A549 (cell line): Measurements from ENCODE around the gene KSR2. TPM values are rescaled to one million over a fixed set of nuclear protein-coding genes. Genes with fewer than 3 reads are reported as not detected.
A peak's percentile ranks its signal among the peaks of the same experiment; 100 is the strongest.

Experiments used
- ATAC-seq, 2 experiments: fragments of 200-7000 bp in 1 of 2; fragments of >200 bp in 1 of 2; cut with Nextera tagmentation in 1 of 2; cut with Tn5 transposase in 1 of 2; 3 replicates each; pipeline versions ENCODE4 v1.8.0 to v1.9.1; 2018 to 2020; ENCODE audit warnings: mild to moderate bottlenecking in 1 of 2, moderate library complexity in 1 of 2
- CTCF ChIA-PET: fragments of 300-600 bp; sonication (Branson Sonifier 250); formaldehyde crosslinking; extraction: SDS; loops from one replicate; lab custom pipeline; 2021; ENCODE audit warnings: antibody characterized with exemption, inconsistent platforms; lab: Yijun Ruan, JAX
- POLR2A ChIA-PET: fragments of 350-600 bp; formaldehyde crosslinking; extraction: SDS; loops from one replicate; lab custom pipeline; 2021; ENCODE audit warnings: antibody characterized with exemption, inconsistent platforms; lab: Yijun Ruan, JAX
- DNase-seq, 2 experiments: peaks; one replicate each; pipeline versions ENCODE4 v3.0.0 to v3.0.0-alpha.2; 2011 to 2016; ENCODE audit warnings: low read depth in 1 of 2, low spot score in 1 of 2
- FAIRE-seq: peaks from 2 replicates; lab custom pipeline; 2011; peaks lifted over from hg19 to GRCh38; lab: Jason Lieb, UNC
- H3K27ac ChIP-seq, 2 experiments: fragments of >200 bp; sonication (Bioruptor Twin); formaldehyde crosslinking; 3 replicates each; pipeline ENCODE4 v1.5.1; 2016 to 2017
- H3K4me1 ChIP-seq: fragments of >200 bp; sonication (Bioruptor Twin); formaldehyde crosslinking; 3 replicates; pipeline ENCODE4 v1.6.1; 2016
- H3K4me2 ChIP-seq: fragments of >200 bp; sonication (Bioruptor Twin); formaldehyde crosslinking; 3 replicates; pipeline ENCODE4 v1.6.1; 2016
- H3K4me3 ChIP-seq: fragments of >200 bp; sonication (Bioruptor Twin); formaldehyde crosslinking; 3 replicates; pipeline ENCODE4 v1.5.1; 2016
- H3K9me3 ChIP-seq: fragments of >200 bp; sonication (Bioruptor Twin); formaldehyde crosslinking; 3 replicates; pipeline ENCODE4 v1.6.1; 2016
- ATOH8 ChIP-seq: fragments of 250-450 bp; sonication (Bioruptor Pico); IDR thresholded peaks from 2 replicates; pipeline ENCODE4 v1.5.0; 2020; ENCODE audit warnings: low read depth, mild to moderate bottlenecking, moderate library complexity
- BHLHE40 ChIP-seq: IDR thresholded peaks from 2 replicates; pipeline ENCODE4 v1.6.1; 2012; ENCODE audit warnings: low read depth, low read length, inconsistent platforms
- CHD4 ChIP-seq: fragments of 200-600 bp; sonication (generic); IDR thresholded peaks from 2 replicates; pipeline ENCODE4 v1.6.1; 2016; ENCODE audit warnings: antibody characterized with exemption, mild to moderate bottlenecking, borderline replicate concordance
- EHF ChIP-seq: fragments of 250-450 bp; sonication (Bioruptor Pico); IDR thresholded peaks from 2 replicates; pipeline ENCODE4 v1.5.0; 2020; ENCODE audit warnings: mild to moderate bottlenecking
- EP300 ChIP-seq, 2 experiments: fragments of >200 bp; sonication (Bioruptor Twin); formaldehyde crosslinking; IDR thresholded peaks; 2 replicates in 1 of 2; 3 replicates in 1 of 2; pipeline ENCODE4 v1.6.1; 2016 to 2017
- ESRRA ChIP-seq: fragments of 150-350 bp; IDR thresholded peaks from 2 replicates; pipeline ENCODE4 v1.6.1; 2014; ENCODE audit warnings: mild to moderate bottlenecking, low read length, borderline replicate concordance
- FOSB ChIP-seq: fragments of 250-450 bp; sonication (Bioruptor Pico); IDR thresholded peaks from 2 replicates; pipeline ENCODE4 v1.5.0; 2020; ENCODE audit warnings: mild to moderate bottlenecking, moderate library complexity
- FOXS1 ChIP-seq: fragments of 250-450 bp; sonication (Bioruptor Pico); IDR thresholded peaks from 2 replicates; pipeline ENCODE4 v1.5.0; 2020; ENCODE audit warnings: mild to moderate bottlenecking, moderate library complexity
- GATA3 ChIP-seq: IDR thresholded peaks from 2 replicates; pipeline ENCODE4 v1.6.1; 2012; ENCODE audit warnings: borderline replicate concordance
- HMGXB4 ChIP-seq: fragments of 250-450 bp; sonication (Bioruptor Pico); IDR thresholded peaks from 2 replicates; pipeline ENCODE4 v1.5.0; 2021; ENCODE audit warnings: mild to moderate bottlenecking, moderate library complexity, borderline replicate concordance
- JUN ChIP-seq, 2 experiments: fragments of >200 bp; sonication (Bioruptor Twin); formaldehyde crosslinking; IDR thresholded peaks; 2 replicates in 1 of 2; 3 replicates in 1 of 2; pipeline ENCODE4 v1.6.1; 2016 to 2017
- JUNB ChIP-seq: fragments of >200 bp; sonication (Bioruptor Twin); formaldehyde crosslinking; IDR thresholded peaks from 2 replicates; pipeline ENCODE4 v1.6.1; 2016
- KDM5A ChIP-seq: fragments of 200-600 bp; sonication (generic); IDR thresholded peaks from 2 replicates; pipeline ENCODE4 v1.6.1; 2016; ENCODE audit warnings: antibody characterized with exemption, mild to moderate bottlenecking
- MAX ChIP-seq: IDR thresholded peaks from 2 replicates; pipeline ENCODE4 v1.6.1; 2012
- MYC ChIP-seq: IDR thresholded peaks from 2 replicates; pipeline ENCODE4 v1.6.1; 2012; ENCODE audit warnings: mild to moderate bottlenecking, inconsistent platforms, low read length, improper control_type of control experiment, borderline replicate concordance
- NFE2L2 ChIP-seq: fragments of 150-350 bp; conservative IDR thresholded peaks from 2 replicates; pipeline ENCODE4 v1.6.1; 2014; ENCODE audit warnings: low read length
- NPAS2 ChIP-seq: fragments of 250-450 bp; sonication (Bioruptor Pico); IDR thresholded peaks from 2 replicates; pipeline ENCODE4 v1.8.0; 2022; ENCODE audit warnings: mild to moderate bottlenecking, moderate library complexity, borderline replicate concordance
- PBX3 ChIP-seq: IDR thresholded peaks from 2 replicates; pipeline ENCODE4 v1.6.1; 2012
- POLR2AphosphoS2 ChIP-seq: conservative IDR thresholded peaks from 2 replicates; pipeline ENCODE4 v1.6.1; 2012; ENCODE audit warnings: low read length, improper control_type of control experiment, inconsistent platforms
- RARB ChIP-seq: fragments of 250-450 bp; sonication (Bioruptor Pico); IDR thresholded peaks from 2 replicates; pipeline ENCODE4 v1.8.0; 2021; ENCODE audit warnings: mild to moderate bottlenecking, moderate library complexity
- RCOR1 ChIP-seq: fragments of 150-350 bp; IDR thresholded peaks from 2 replicates; pipeline ENCODE4 v1.6.1; 2014; ENCODE audit warnings: antibody characterized with exemption, low read length, low read depth
- RFX5 ChIP-seq: fragments of 450-650 bp; IDR thresholded peaks from 2 replicates; pipeline ENCODE4 v1.7.1; 2014; ENCODE audit warnings: antibody characterized with exemption, mild to moderate bottlenecking, moderate library complexity
- USF2 ChIP-seq: fragments of 450-650 bp; IDR thresholded peaks from 2 replicates; pipeline ENCODE4 v1.6.1; 2014; ENCODE audit warnings: antibody characterized with exemption
- ZC3H11A ChIP-seq: fragments of 450-650 bp; IDR thresholded peaks from 2 replicates; pipeline ENCODE4 v1.6.1; 2014; ENCODE audit warnings: antibody characterized with exemption, mild to moderate bottlenecking
- WGBS: methylation state at CpG from one replicate; pipeline ENCODE4 v1.1.6; 2017; ENCODE audit errors: missing lambda C conversion rate; 5-methylcytosine and 5-hydroxymethylcytosine counted together
- polyA plus RNA-seq, 4 experiments: library from polyadenylated mRNA; depleted of rRNA in 3 of 4; stranded (reverse); fragments of >200 nt; fragmentation: RNase III in 1 of 4; extraction: RNeasy Plus Mini Kit Qiagen cat#74134 plus additional on column Dnase treatment in 1 of 4; gene quantifications; 2 replicates in 3 of 4; 3 replicates in 1 of 4; pipeline ENCODE4 v1.2.3, GENCODE V29; 2011 to 2017

Gene KSR2
- polyA plus RNA-seq, 2 of the 4 experiments (the other 2 are of a cell fraction): 0.37 to 1.2 TPM

GRCh38 chr12:117538926-117539325 lies 429.9 kb downstream of the KSR2 start:
- FAIRE-seq (no peak), DNase-seq (no peak), ATAC-seq (no peak)
- no peak for TF ChIP-seq POLR2AphosphoS2
- no peak for TF ChIP-seq JUN (IDR thresholded peaks at IDR 0.05)
- no peak for TF ChIP-seq EP300 (IDR thresholded peaks at IDR 0.05)
- no peak for TF ChIP-seq NPAS2 (CRISPR knock-in tag)
- no peak for TF ChIP-seq MAX
- no peak for TF ChIP-seq NFE2L2
- no peak for TF ChIP-seq FOXS1 (CRISPR knock-in tag)
- no peak for TF ChIP-seq ZC3H11A
- no peak for TF ChIP-seq PBX3
- TF ChIP-seq BHLHE40: no peak
- TF ChIP-seq ESRRA: no peak
- TF ChIP-seq RARB: no peak
- H3K4me1 ChIP-seq: 0 out of 3 replicates have a peak, but pooled peaks cover 6% of the 10 kb centered on the region
- H3K4me3 ChIP-seq: no peak overlapping the region
- WGBS: 53% methylated on average over 1 of the region's 1 CpG
- ChIA-PET POLR2A (no interaction called here), CTCF (interaction anchor here (1.2 to 1.3 kb wide), 2 partner anchors 49 to 298 kb away, joined by 3 to 5 read pairs; no protein-coding TSS in a partner anchor)
- H3K27ac ChIP-seq: no peak overlapping the region
- H3K4me2 ChIP-seq: no peak overlapping the region
- H3K9me3 ChIP-seq: peaks cover 5% of the 10 kb centered on the region; the same call in 2 of the 3 replicates

GRCh38 chr12:117538032-117538690 lies 430.6 kb downstream of the KSR2 start:
- POLR2A ChIA-PET: interaction anchor here (0.6 kb wide), 1 partner anchor 57 kb away, joined by 3 read pairs; no protein-coding TSS in a partner anchor
- 0 out of 3 replicates have a peak overlapping the region, but pooled peaks have one; percentile 13 for H3K4me2 ChIP-seq
- DNase-seq: peak in 1 of 2 experiments; percentile 12
- CTCF ChIA-PET: interaction anchor here (1.2 to 1.3 kb wide), 2 partner anchors 50 to 299 kb away, joined by 3 to 5 read pairs; no protein-coding TSS in a partner anchor
- no peak overlapping the region for H3K4me3 ChIP-seq
- ATAC-seq: peak; percentile 42 to 44; a peak in 1 of 6 replicates
- 20% methylated on average over 8 of the region's 8 CpGs for WGBS
- FAIRE-seq: no peak
- H3K27ac ChIP-seq: no peak overlapping the region
- no peak for TF ChIP-seq NFE2L2
- no peak for TF ChIP-seq CHD4
- no peak for TF ChIP-seq KDM5A
- TF ChIP-seq JUNB: no peak
- no peak for TF ChIP-seq GATA3
- no peak for TF ChIP-seq ATOH8 (CRISPR knock-in tag)
- no peak for TF ChIP-seq HMGXB4 (CRISPR knock-in tag)
- no peak for TF ChIP-seq RCOR1
- no peak for TF ChIP-seq ZC3H11A
- TF ChIP-seq USF2: no peak
- no peak for TF ChIP-seq EHF (CRISPR knock-in tag)
- no peak for TF ChIP-seq JUN (IDR thresholded peaks at IDR 0.05)
- no peak for TF ChIP-seq MYC
- no peak for TF ChIP-seq FOXS1 (CRISPR knock-in tag)
- TF ChIP-seq RFX5: no peak
- no peak for TF ChIP-seq FOSB (CRISPR knock-in tag)
- no peaks in the 10 kb centered on the region; the same call in 2 of the 3 replicates for H3K9me3 ChIP-seq
- H3K4me1 ChIP-seq: 0 out of 3 replicates have a peak, but pooled peaks cover 6% of the 10 kb centered on the region
